A673 (cell line): Measurements from ENCODE around the gene LAMA2.

ENCODE experiments used
- CTCF ChIP-seq: fragments of 300-800, 200-600 bp; sonication (generic); conservative IDR thresholded peaks from 2 replicates; pipeline ENCODE4 v1.5.1; 2017; ENCODE audit warnings: low read depth, mild to moderate bottlenecking, antibody characterized with exemption, low read length, moderate library complexity, mixed read lengths
- EZH2 ChIP-seq: fragments of 200-600 bp; sonication (generic); IDR thresholded peaks from 2 replicates; pipeline ENCODE4 v1.6.1; 2017; ENCODE audit warnings: borderline replicate concordance, low read depth, mild to moderate bottlenecking, mixed read lengths, antibody characterized with exemption, low read length; ENCODE audit not compliant: poor library complexity, severe bottlenecking

DNA sequence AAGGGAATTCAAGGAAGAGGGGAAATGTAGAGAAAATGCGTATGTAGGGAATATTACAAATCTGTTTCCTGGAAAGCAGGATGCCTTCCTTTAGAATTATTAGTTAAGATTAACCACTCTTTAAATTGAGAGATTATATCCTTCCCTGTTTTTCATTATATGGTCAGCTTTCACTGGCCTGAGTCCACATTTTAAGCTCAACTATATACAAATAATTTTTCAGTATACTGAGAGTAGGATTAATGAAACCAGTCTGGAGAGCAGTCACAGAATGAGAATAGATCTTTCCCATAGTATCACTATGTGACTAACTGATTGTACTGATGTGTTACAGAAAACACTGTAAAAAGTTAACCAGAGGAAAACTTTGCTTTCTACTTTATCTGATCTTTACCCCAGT, 306.3 kb downstream of the LAMA2 start:
- TF ChIP-seq CTCF (no peak), EZH2 (no peak)
